Vagina (tissue), 2 donors: Measurements from ENCODE around the gene SLC23A2.

Experiments
- CTCF ChIP-seq, 3 experiments: fragments of 450-650 bp in 2 of 3; fragments of 200-600 bp in 1 of 3; sonication (generic) in 1 of 3; IDR thresholded peaks; one replicate each; pipeline ENCODE4 v1.5.1; 2017 to 2019; ENCODE audit warnings: antibody characterized with exemption in 3 of 3, mild to moderate bottlenecking in 2 of 3, moderate library complexity in 2 of 3
- POLR2A ChIP-seq, 2 donors: fragments of 450-650 bp; IDR thresholded peaks; one replicate each; pipeline ENCODE4 v1.6.1; 2017; ENCODE audit warnings: antibody characterized with exemption in 2 of 2, mild to moderate bottlenecking in 2 of 2, moderate library complexity in 2 of 2

- no peak for TF ChIP-seq CTCF (IDR thresholded peaks at IDR 0.05)
- TF ChIP-seq POLR2A (IDR thresholded peaks at IDR 0.05) = no peak
Observed at GRCh38 chr20:4924032-4924431, 77.3 kb downstream of the SLC23A2 start.
